H9 (cell line): ENCODE data around the gene C9. TPM values are rescaled to one million over a fixed set of nuclear protein-coding genes. Genes with fewer than 3 reads are reported as not detected.

Experiments used
- DNase-seq: peaks from one replicate; pipeline ENCODE4 v3.0.0-alpha.2; 2017
- H2AFZ ChIP-seq: one replicate; pipeline ENCODE4 v1.6.1; 2013; ENCODE audit warnings: mild to moderate bottlenecking, low read length, control low read depth, moderate library complexity
- H2AK5ac ChIP-seq: 2 replicates; pipeline ENCODE4 v1.6.1; 2013; ENCODE audit warnings: low read length, control low read depth, mixed read lengths; ENCODE audit not compliant: insufficient read length
- H2BK120ac ChIP-seq: one replicate; pipeline ENCODE4 v1.6.1; 2013; ENCODE audit warnings: low read depth, mild to moderate bottlenecking, low read length, control low read depth, inconsistent platforms; ENCODE audit not compliant: poor library complexity, severe bottlenecking
- H2BK12ac ChIP-seq: 2 replicates; pipeline ENCODE4 v1.6.1; 2013; ENCODE audit warnings: low read length, control low read depth, mixed read lengths, low read depth; ENCODE audit not compliant: insufficient read length
- H2BK15ac ChIP-seq: 2 replicates; pipeline ENCODE4 v1.6.1; 2013; ENCODE audit warnings: low read depth, low read length, control low read depth
- H2BK20ac ChIP-seq: one replicate; pipeline ENCODE4 v1.6.1; 2013; ENCODE audit warnings: low read depth, mild to moderate bottlenecking, low read length, control low read depth, inconsistent platforms; ENCODE audit not compliant: poor library complexity, severe bottlenecking
- H2BK5ac ChIP-seq: 2 replicates; pipeline ENCODE4 v1.6.1; 2013; ENCODE audit warnings: low read length, control low read depth, mixed read lengths; ENCODE audit not compliant: insufficient read length
- H3K14ac ChIP-seq: 2 replicates; pipeline ENCODE4 v1.6.1; 2013; ENCODE audit warnings: low read length, control low read depth; ENCODE audit not compliant: insufficient read depth
- H3K18ac ChIP-seq: 2 replicates; pipeline ENCODE4 v1.6.1; 2013; ENCODE audit warnings: low read depth, mild to moderate bottlenecking, mixed read lengths, low read length, control low read depth; ENCODE audit not compliant: insufficient read length
- H3K23ac ChIP-seq: 2 replicates; pipeline ENCODE4 v1.6.1; 2013; ENCODE audit warnings: low read length, control low read depth, mixed read lengths, low read depth; ENCODE audit not compliant: insufficient read length
- H3K23me2 ChIP-seq: 2 replicates; pipeline ENCODE4 v1.6.1; 2013; ENCODE audit warnings: low read depth, mild to moderate bottlenecking, mixed read lengths, low read length, control low read depth; ENCODE audit not compliant: insufficient read length, poor library complexity, severe bottlenecking
- H3K27ac ChIP-seq: 2 replicates; pipeline ENCODE4 v1.5.1; 2013; ENCODE audit warnings: low read length, control low read depth, mixed read lengths, low read depth; ENCODE audit not compliant: insufficient read length
- H3K27me3 ChIP-seq: 2 replicates; pipeline ENCODE4 v1.6.1; 2013; ENCODE audit warnings: low read length, control low read depth, inconsistent platforms; ENCODE audit not compliant: insufficient read depth
- H3K4ac ChIP-seq: 2 replicates; pipeline ENCODE4 v1.6.1; 2013; ENCODE audit warnings: low read depth, mild to moderate bottlenecking, control low read depth, inconsistent platforms, low read length, moderate library complexity
- H3K4me1 ChIP-seq: 2 replicates; pipeline ENCODE4 v1.6.1; 2013; ENCODE audit warnings: low read length, control low read depth, inconsistent platforms; ENCODE audit not compliant: insufficient read depth
- H3K4me2 ChIP-seq: 2 replicates; pipeline ENCODE4 v1.6.1; 2013; ENCODE audit warnings: low read length, control low read depth, mixed read lengths; ENCODE audit not compliant: insufficient read length, insufficient read depth
- H3K56ac ChIP-seq: 2 replicates; pipeline ENCODE4 v1.6.1; 2013; ENCODE audit warnings: low read depth, mild to moderate bottlenecking, mixed read lengths, low read length, control low read depth; ENCODE audit not compliant: insufficient read length
- H3K79me1 ChIP-seq: 2 replicates; pipeline ENCODE4 v1.6.1; 2013; ENCODE audit warnings: low read depth, mild to moderate bottlenecking, moderate library complexity, low read length, control low read depth, inconsistent platforms; ENCODE audit not compliant: insufficient read depth, poor library complexity, severe bottlenecking
- H3K79me2 ChIP-seq: 2 replicates; pipeline ENCODE4 v1.6.1; 2013; ENCODE audit warnings: low read length, control low read depth, inconsistent platforms; ENCODE audit not compliant: insufficient read depth
- H3K9ac ChIP-seq: 2 replicates; pipeline ENCODE4 v1.6.1; 2013; ENCODE audit warnings: low read length, control low read depth, mixed read lengths; ENCODE audit not compliant: insufficient read length; ENCODE audit errors: extremely low read depth
- H3K9me3 ChIP-seq: one replicate; pipeline ENCODE4 v1.6.1; 2013; ENCODE audit warnings: low read depth, low read length, inconsistent platforms; ENCODE audit not compliant: control insufficient read depth
- H3T11ph ChIP-seq: one replicate; pipeline ENCODE4 v1.6.1; 2013; ENCODE audit warnings: mild to moderate bottlenecking, low read length, control low read depth, inconsistent platforms
- H4K20me1 ChIP-seq: one replicate; pipeline ENCODE4 v1.6.1; 2013; ENCODE audit not compliant: control insufficient read depth, insufficient read length, insufficient read depth
- H4K5ac ChIP-seq: 2 replicates; pipeline ENCODE4 v1.6.1; 2013; ENCODE audit warnings: low read depth, mild to moderate bottlenecking, mixed read lengths, low read length, control low read depth; ENCODE audit not compliant: insufficient read length
- H4K8ac ChIP-seq: replicated peaks from 2 replicates; pipeline ENCODE4 v1.6.1; 2013; ENCODE audit warnings: low read length, control low read depth, mixed read lengths, low read depth; ENCODE audit not compliant: insufficient read length
- H4K91ac ChIP-seq: 2 replicates; pipeline ENCODE4 v1.6.1; 2013; ENCODE audit warnings: low read depth, mild to moderate bottlenecking, moderate library complexity, mixed read lengths, low read length, control low read depth; ENCODE audit not compliant: insufficient read length
- H3K27ac Mint-ChIP-seq, 3 experiments: 2 replicates in 2 of 3; 3 replicates in 1 of 3; pipeline ENCODE4 v1.8.0; 2020 to 2021; ENCODE audit warnings: mixed read lengths in 3 of 3, mild to moderate bottlenecking in 1 of 3, moderate library complexity in 1 of 3
- H3K27me3 Mint-ChIP-seq: 2 replicates; pipeline ENCODE4 v1.8.0; 2021; ENCODE audit warnings: low read depth, mild to moderate bottlenecking, moderate library complexity, mixed read lengths
- H3K36me3 Mint-ChIP-seq, 3 experiments: 2 replicates in 2 of 3; 3 replicates in 1 of 3; pipeline ENCODE4 v1.8.0; 2020 to 2021; ENCODE audit warnings: low read depth in 3 of 3, mixed read lengths in 3 of 3; ENCODE audit not compliant: insufficient read depth in 1 of 3
- H3K4me1 Mint-ChIP-seq, 2 experiments: 2 replicates each; pipeline ENCODE4 v1.8.0; 2020; ENCODE audit warnings: mixed read lengths in 2 of 2
- H3K4me3 Mint-ChIP-seq, 2 experiments: 2 replicates in 1 of 2; 3 replicates in 1 of 2; pipeline ENCODE4 v1.8.0; 2020 to 2021; ENCODE audit warnings: mild to moderate bottlenecking in 2 of 2, mixed read lengths in 2 of 2, moderate library complexity in 1 of 2
- H3K9me3 Mint-ChIP-seq, 2 experiments: 2 replicates in 1 of 2; 3 replicates in 1 of 2; pipeline ENCODE4 v1.8.0; 2020; ENCODE audit warnings: mild to moderate bottlenecking in 2 of 2, mixed read lengths in 2 of 2, moderate library complexity in 1 of 2
- CTCF ChIP-seq: fragments of 200-600 bp; sonication (generic); conservative IDR thresholded peaks from 3 replicates; pipeline ENCODE4 v1.8.0; 2021; ENCODE audit warnings: antibody characterized with exemption, mild to moderate bottlenecking
- total RNA-seq: library from RNA; stranded (reverse); gene quantifications from 2 replicates; pipeline ENCODE4 v1.2.1, GENCODE V29; 2021

Gene C9
- total RNA-seq, 1 experiment from 2014 or later: not detected

GRCh38 chr5:39413771-39414170 lies 49.5 kb upstream of the C9 start:
- no peaks in the 10 kb centered on the region for H4K20me1 ChIP-seq
- H3K36me3 Mint-ChIP-seq: no peaks in the 10 kb centered on the region
- H4K91ac ChIP-seq: no peak overlapping the region
- H2AFZ ChIP-seq: no peak overlapping the region
- H3K27ac Mint-ChIP-seq: no peak overlapping the region
- H4K8ac ChIP-seq: no peak overlapping the region
- H3K4ac ChIP-seq: no peak overlapping the region
- no peak overlapping the region for H2BK12ac ChIP-seq
- H3K4me2 ChIP-seq: no peak overlapping the region
- no peaks in the 10 kb centered on the region for H3K27me3 ChIP-seq
- H3K9me3 ChIP-seq: no peaks in the 10 kb centered on the region
- no peaks in the 10 kb centered on the region for H3K23me2 ChIP-seq
- H3K18ac ChIP-seq: no peak overlapping the region
- no peaks in the 10 kb centered on the region for H3K79me2 ChIP-seq
- no peak overlapping the region for H3K9ac ChIP-seq
- H3T11ph ChIP-seq: no peak overlapping the region
- H2BK20ac ChIP-seq: no peak overlapping the region
- H3K4me1 Mint-ChIP-seq: peaks cover 23 to 31% of the 10 kb centered on the region in 2 experiments
- no peak for TF ChIP-seq CTCF
- no peaks in the 10 kb centered on the region for H3K79me1 ChIP-seq
- H3K4me3 Mint-ChIP-seq: no peak overlapping the region
- H3K27me3 Mint-ChIP-seq: no peaks in the 10 kb centered on the region
- no peak overlapping the region for H3K14ac ChIP-seq
- peaks cover 7% of the 10 kb centered on the region; the same call in 1 of the 2 replicates for H3K4me1 ChIP-seq
- no peak for DNase-seq
- no peak overlapping the region for H2BK15ac ChIP-seq
- no peak overlapping the region for H3K27ac ChIP-seq
- H3K9me3 Mint-ChIP-seq: no peaks in the 10 kb centered on the region
- no peak overlapping the region for H3K56ac ChIP-seq
- no peak overlapping the region for H4K5ac ChIP-seq
- H3K23ac ChIP-seq: no peak overlapping the region
- no peak overlapping the region for H2AK5ac ChIP-seq
- H2BK5ac ChIP-seq: no peak overlapping the region
- no peak overlapping the region for H2BK120ac ChIP-seq
